Activated CD8-positive, alpha-beta T cell treated with anti-CD3 and anti-CD28 coated beads for 36 hours (primary cell): Measurements from ENCODE around the gene TAF1C. TPM values are rescaled to one million over a fixed set of nuclear protein-coding genes. Genes with fewer than 3 reads are reported as not detected.
A peak's percentile ranks its signal among the peaks of the same experiment; 100 is the strongest.

Experiments used
- ATAC-seq: fragments of 200-7000 bp; cut with Tn5 transposase; one replicate; pipeline ENCODE4 v1.10.0; 2021; ENCODE audit warnings: mild to moderate bottlenecking, moderate library complexity
- CTCF ChIA-PET: fragments of 350-600 bp; sonication (Branson Sonifier 250); formaldehyde crosslinking; loops from one replicate; lab custom pipeline; 2021; ENCODE audit warnings: antibody characterized with exemption; lab: Charles Lee
- POLR2A ChIA-PET: fragments of 350-600 bp; sonication (Branson Sonifier 250); formaldehyde crosslinking; loops from one replicate; lab custom pipeline; 2021; ENCODE audit warnings: antibody characterized with exemption; lab: Charles Lee
- DNase-seq: peaks from one replicate; pipeline ENCODE4 v3.0.0-alpha.2; 2020
- H3K27ac Mint-ChIP-seq: one replicate; pipeline ENCODE4 v1.8.0; 2021; ENCODE audit warnings: mild to moderate bottlenecking, mixed read lengths
- H3K27me3 Mint-ChIP-seq: one replicate; pipeline ENCODE4 v1.8.0; 2021; ENCODE audit warnings: mixed read lengths
- H3K36me3 Mint-ChIP-seq: one replicate; pipeline ENCODE4 v1.8.0; 2021; ENCODE audit warnings: low read depth, mixed read lengths
- H3K4me1 Mint-ChIP-seq: one replicate; pipeline ENCODE4 v1.8.0; 2021; ENCODE audit warnings: low read depth, mixed read lengths
- H3K4me3 Mint-ChIP-seq: one replicate; pipeline ENCODE4 v1.8.0; 2021; ENCODE audit warnings: mild to moderate bottlenecking, moderate library complexity, mixed read lengths
- H3K9me3 Mint-ChIP-seq: one replicate; pipeline ENCODE4 v1.8.0; 2021; ENCODE audit warnings: mixed read lengths
- intact Hi-C: fragments of 100-400 bp; cut with micrococcal nuclease; formaldehyde crosslinking; loops from one replicate; pipeline ENCODE4 v1.10.0; 2022
- total RNA-seq, 2 experiments: library from RNA; stranded (reverse); gene quantifications; one replicate each; pipeline ENCODE4 v1.2.3, GENCODE V29; 2021
- TF ChIP-seq, protein P1 (sequence below): fragments of 200-600 bp; IDR thresholded peaks from one replicate; pipeline ENCODE4 v1.8.0; 2022; ENCODE audit warnings: antibody characterized with exemption, mild to moderate bottlenecking

Gene TAF1C
- total RNA-seq, 2 experiments from 2014 or later: 59.3 to 62.6 TPM

DNA sequence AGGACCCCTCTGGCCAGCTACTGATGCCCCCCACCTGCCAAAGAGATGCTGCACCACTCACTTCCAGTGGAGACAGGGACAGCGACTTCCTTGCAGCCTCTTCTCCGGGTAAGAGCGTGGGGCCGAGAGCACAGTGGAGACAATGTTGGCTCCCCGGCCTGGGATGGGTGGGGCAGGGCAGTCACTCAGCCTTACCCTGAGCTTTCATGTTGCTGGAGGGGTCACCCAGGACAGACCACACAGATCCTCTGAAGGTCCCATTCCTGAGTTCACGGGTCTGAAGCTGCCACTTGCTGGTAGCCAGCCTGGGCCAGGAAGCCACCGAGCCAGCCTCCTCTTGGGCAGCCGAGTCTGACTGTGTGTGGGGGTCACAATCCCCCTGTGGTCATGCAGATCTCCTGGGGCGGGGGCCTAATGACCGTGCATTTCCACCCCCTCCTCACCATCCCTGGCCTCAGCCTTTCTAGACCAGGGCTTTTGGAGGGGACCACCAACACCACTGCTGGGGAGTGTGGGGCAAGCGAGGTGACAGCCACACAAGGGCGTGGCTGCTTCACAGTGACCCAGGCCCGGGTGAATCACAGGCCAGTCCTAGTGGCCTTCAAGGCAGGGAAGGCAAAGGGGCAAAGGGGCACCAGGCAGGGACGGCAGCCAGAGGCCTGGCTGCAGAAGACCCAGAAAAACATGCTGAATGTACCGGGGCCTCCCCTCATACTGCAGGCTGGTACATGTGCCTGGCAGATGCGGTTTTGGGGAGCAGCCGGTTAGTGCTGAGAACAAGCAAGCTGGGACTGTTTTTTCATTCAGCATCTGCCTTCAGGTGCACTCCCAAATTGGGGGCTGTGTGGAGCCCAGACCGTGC is 10.4 kb downstream of the TAF1C start:
- Mint-ChIP-seq H3K36me3 (peaks cover 3% of the 10 kb centered on the region), H3K27me3 (no peaks in the 10 kb centered on the region), H3K4me3 (no peak overlapping the region), H3K9me3 (no peaks in the 10 kb centered on the region), H3K4me1 (peaks cover 16% of the 10 kb centered on the region), H3K27ac (no peak overlapping the region)
- DNase-seq (no peak), ATAC-seq (no peak)
- TF ChIP-seq, protein P1, sequence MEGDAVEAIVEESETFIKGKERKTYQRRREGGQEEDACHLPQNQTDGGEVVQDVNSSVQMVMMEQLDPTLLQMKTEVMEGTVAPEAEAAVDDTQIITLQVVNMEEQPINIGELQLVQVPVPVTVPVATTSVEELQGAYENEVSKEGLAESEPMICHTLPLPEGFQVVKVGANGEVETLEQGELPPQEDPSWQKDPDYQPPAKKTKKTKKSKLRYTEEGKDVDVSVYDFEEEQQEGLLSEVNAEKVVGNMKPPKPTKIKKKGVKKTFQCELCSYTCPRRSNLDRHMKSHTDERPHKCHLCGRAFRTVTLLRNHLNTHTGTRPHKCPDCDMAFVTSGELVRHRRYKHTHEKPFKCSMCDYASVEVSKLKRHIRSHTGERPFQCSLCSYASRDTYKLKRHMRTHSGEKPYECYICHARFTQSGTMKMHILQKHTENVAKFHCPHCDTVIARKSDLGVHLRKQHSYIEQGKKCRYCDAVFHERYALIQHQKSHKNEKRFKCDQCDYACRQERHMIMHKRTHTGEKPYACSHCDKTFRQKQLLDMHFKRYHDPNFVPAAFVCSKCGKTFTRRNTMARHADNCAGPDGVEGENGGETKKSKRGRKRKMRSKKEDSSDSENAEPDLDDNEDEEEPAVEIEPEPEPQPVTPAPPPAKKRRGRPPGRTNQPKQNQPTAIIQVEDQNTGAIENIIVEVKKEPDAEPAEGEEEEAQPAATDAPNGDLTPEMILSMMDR: no peak
- ChIA-PET POLR2A (interaction anchor here (0.6 to 1.8 kb wide), 8 partner anchors 11 to 91 kb away, joined by 3 to 6 read pairs (median 4); partner anchors contain the start of gene MBTPS1), CTCF (interaction anchor here (0.8 to 9.8 kb wide), 26 partner anchors 10 to 222 kb away, joined by 3 to 172 read pairs (median 6); partner anchors contain the start of genes MBTPS1 and TAF1C)
- intact Hi-C loops: loop anchor here (10.0 kb wide), 1 partner anchor 222 kb away; the partner anchor contains the start of gene OSGIN1

DNA sequence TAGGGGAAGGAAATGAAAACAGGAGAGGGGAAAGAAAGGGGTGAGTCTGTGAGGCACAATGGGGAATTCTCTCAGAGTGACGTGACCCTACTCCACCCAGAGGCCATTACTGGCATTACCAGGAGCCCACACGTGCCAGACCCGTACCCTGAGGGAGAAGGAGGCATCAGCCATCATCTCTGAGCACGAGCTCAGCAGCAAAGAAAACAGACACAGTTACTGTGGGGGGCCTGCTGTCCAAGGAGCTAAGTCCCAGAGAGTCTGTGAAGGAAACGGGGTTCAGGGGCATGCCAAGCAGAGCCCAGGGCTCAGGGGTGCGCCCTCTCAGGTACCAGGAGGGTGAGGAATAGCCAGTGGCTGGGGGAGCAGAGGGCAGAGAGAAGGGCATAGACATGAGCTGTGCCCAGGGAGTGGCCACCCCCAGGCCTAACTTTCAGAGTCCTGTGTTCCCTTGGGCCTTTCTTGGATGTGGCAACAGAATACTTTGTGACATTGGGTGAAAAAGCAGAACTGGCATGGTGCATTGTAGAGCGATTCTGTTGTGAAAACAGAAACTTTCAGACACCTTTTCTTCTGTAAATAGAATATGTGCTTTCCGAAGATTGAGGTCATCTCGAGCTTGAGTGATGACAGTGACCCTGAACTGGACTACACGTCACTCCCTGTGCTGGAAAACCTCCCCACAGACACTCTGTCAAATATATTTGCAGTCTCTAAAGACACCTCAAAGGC is 11.3 kb downstream of the TAF1C start:
- ATAC-seq (peak; percentile 97), DNase-seq (peak; percentile 83)
- TF ChIP-seq, protein P1: peak; percentile 92
- H3K9me3 Mint-ChIP-seq: no peaks in the 10 kb centered on the region
- H3K36me3 Mint-ChIP-seq: no peaks in the 10 kb centered on the region
- intact Hi-C loops: loop anchor here (10.0 kb wide), 1 partner anchor 221 kb away; the partner anchor contains the start of gene OSGIN1
- H3K4me3 Mint-ChIP-seq: no peak overlapping the region
- H3K27ac Mint-ChIP-seq: no peak overlapping the region
- peaks cover 16% of the 10 kb centered on the region for H3K4me1 Mint-ChIP-seq
- ChIA-PET CTCF (interaction anchor here (0.8 to 9.8 kb wide), 36 partner anchors 9 to 248 kb away, joined by 3 to 172 read pairs (median 5); partner anchors contain the start of genes ADAD2, DNAAF1, HSDL1 and MBTPS1), POLR2A (interaction anchor here (0.6 to 1.8 kb wide), 8 partner anchors 10 to 90 kb away, joined by 3 to 6 read pairs (median 4); partner anchors contain the start of gene MBTPS1)
- no peaks in the 10 kb centered on the region for H3K27me3 Mint-ChIP-seq

DNA sequence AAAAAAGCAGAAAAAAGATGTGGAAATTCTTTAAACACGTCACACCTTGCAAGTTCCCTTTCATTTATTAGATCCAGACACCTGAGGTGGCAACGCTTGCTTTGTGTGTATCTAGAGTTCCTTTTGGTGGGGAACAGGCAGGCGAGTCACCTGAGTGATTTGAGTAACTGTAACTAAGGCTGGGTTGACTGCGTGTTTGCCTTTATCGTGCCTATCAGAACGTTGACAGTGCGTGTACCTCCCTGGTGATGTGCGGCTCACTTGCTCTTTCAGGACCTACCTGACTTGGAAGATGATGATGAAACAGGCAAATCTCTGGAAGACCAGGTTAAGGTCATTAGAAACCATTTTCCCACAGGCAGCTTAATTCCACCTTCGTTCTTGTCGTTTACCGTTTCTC is 12.5 kb downstream of the TAF1C start:
- H3K36me3 Mint-ChIP-seq: no peaks in the 10 kb centered on the region
- TF ChIP-seq, protein P1: no peak
- no peak overlapping the region for H3K4me3 Mint-ChIP-seq
- intact Hi-C loops: loop anchor here (10.0 kb wide), 1 partner anchor 220 kb away; the partner anchor contains the start of gene OSGIN1
- no peaks in the 10 kb centered on the region for H3K27me3 Mint-ChIP-seq
- peaks cover 16% of the 10 kb centered on the region for H3K4me1 Mint-ChIP-seq
- CTCF ChIA-PET: interaction anchor here (0.8 to 9.8 kb wide), 23 partner anchors 8 to 116 kb away, joined by 3 to 172 read pairs (median 6); partner anchors contain the start of genes ADAD2, DNAAF1, HSDL1 and MBTPS1
- DNase-seq (no peak), ATAC-seq (no peak)
- H3K27ac Mint-ChIP-seq: no peak overlapping the region
- H3K9me3 Mint-ChIP-seq: no peaks in the 10 kb centered on the region
- POLR2A ChIA-PET: no interaction called here

DNA sequence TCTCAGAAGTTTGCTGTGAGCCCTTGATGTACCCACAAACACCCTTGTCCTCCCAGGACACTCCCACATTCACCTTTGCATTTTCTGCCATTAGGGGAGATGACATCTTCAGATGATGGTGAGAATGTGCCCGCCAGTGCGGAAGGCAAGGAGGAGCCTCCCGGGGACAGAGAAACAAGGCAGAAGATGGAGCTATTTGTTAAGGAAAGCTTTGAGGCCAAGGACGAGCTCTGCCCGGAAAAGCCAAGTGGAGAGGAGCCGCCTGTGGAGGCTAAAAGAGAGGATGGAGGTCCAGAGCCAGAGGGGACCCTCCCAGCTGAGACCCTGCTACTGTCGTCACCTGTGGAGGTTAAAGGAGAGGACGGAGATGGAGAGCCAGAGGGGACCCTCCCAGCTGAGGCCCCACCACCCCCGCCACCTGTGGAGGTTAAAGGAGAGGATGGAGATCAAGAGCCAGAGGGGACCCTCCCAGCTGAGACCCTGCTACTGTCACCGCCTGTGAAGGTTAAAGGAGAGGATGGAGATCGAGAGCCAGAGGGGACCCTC is 17.0 kb downstream of the TAF1C start:
- H3K27ac Mint-ChIP-seq: no peak overlapping the region
- intact Hi-C loops: loop anchor here (10.0 kb wide), 1 partner anchor 215 kb away; the partner anchor contains the start of gene OSGIN1

More for the DNA sequence above, 17.0 kb downstream of the TAF1C start:
- Mint-ChIP-seq H3K36me3 (no peaks in the 10 kb centered on the region), H3K9me3 (no peaks in the 10 kb centered on the region), H3K4me1 (no peaks in the 10 kb centered on the region), H3K4me3 (no peak overlapping the region), H3K27me3 (peaks cover 7% of the 10 kb centered on the region)
- ChIA-PET CTCF (interaction anchor here (0.9 to 1.4 kb wide), 4 partner anchors 17 to 106 kb away, joined by 3 to 7 read pairs (median 4); partner anchors contain the start of gene TAF1C), POLR2A (no interaction called here)
- DNase-seq (no peak), ATAC-seq (no peak)
- TF ChIP-seq, protein P1: no peak
